CD4-positive, alpha-beta T cell (primary cell): ENCODE measurements around the gene RNF227. TPM values are rescaled to one million over a fixed set of nuclear protein-coding genes. Genes with fewer than 3 reads are reported as not detected.

Source experiments
- ATAC-seq: fragments of 200-7000 bp; cut with Tn5 transposase; one replicate; pipeline ENCODE4 v1.10.0; 2022; ENCODE audit warnings: mild to moderate bottlenecking; ENCODE audit not compliant: poor library complexity
- CTCF ChIA-PET: fragments of 350-600 bp; sonication (Branson Sonifier 250); formaldehyde crosslinking; loops from one replicate; lab custom pipeline; 2021; ENCODE audit warnings: antibody characterized with exemption, inconsistent platforms; lab: Charles Lee
- POLR2A ChIA-PET: fragments of 350-600 bp; sonication (Branson Sonifier 250); formaldehyde crosslinking; loops from one replicate; lab custom pipeline; 2021; ENCODE audit warnings: antibody characterized with exemption, inconsistent platforms; lab: Charles Lee
- DNase-seq, 14 experiments: peaks; one replicate each; pipeline ENCODE4 v3.0.0-alpha.2; 2013 to 2020; ENCODE audit warnings: mixed read lengths in 2 of 14
- H3K27ac ChIP-seq, 2 donors: one replicate each; pipeline versions ENCODE4 v1.5.1 to v1.7.0; 2013; ENCODE audit warnings: low read length in 2 of 2, low read depth in 1 of 2, mild to moderate bottlenecking in 1 of 2
- H3K27me3 ChIP-seq, 2 experiments: 1 replicate in 1 of 2; 2 replicates in 1 of 2; pipeline versions ENCODE4 v1.6.1 to v1.7.0; 2013; ENCODE audit warnings: low read length in 2 of 2, control low read depth in 1 of 2, mild to moderate bottlenecking in 1 of 2, moderate library complexity in 1 of 2; ENCODE audit not compliant: insufficient read depth in 2 of 2, control insufficient read depth in 1 of 2
- H3K36me3 ChIP-seq: one replicate; pipeline ENCODE4 v1.6.1; 2013; ENCODE audit warnings: low read length, control low read depth; ENCODE audit not compliant: insufficient read depth
- H3K4me1 ChIP-seq: one replicate; pipeline ENCODE4 v1.6.1; 2013; ENCODE audit warnings: low read length, control low read depth; ENCODE audit not compliant: insufficient read depth
- H3K4me3 ChIP-seq: one replicate; pipeline ENCODE4 v1.5.1; 2013; ENCODE audit warnings: mild to moderate bottlenecking, low read length, moderate library complexity
- H3K9me3 ChIP-seq, 2 experiments: 1 replicate in 1 of 2; 2 replicates in 1 of 2; pipeline versions ENCODE4 v1.6.1 to v1.7.0; 2013; ENCODE audit warnings: low read length in 2 of 2, mild to moderate bottlenecking in 2 of 2, control low read depth in 1 of 2, moderate library complexity in 1 of 2; ENCODE audit not compliant: control insufficient read depth in 1 of 2, insufficient read depth in 1 of 2
- H3K27ac Mint-ChIP-seq: one replicate; pipeline ENCODE4 v1.8.0; 2020; ENCODE audit warnings: mixed read lengths
- H3K27me3 Mint-ChIP-seq: one replicate; pipeline ENCODE4 v1.8.0; 2021; ENCODE audit warnings: mixed read lengths
- H3K36me3 Mint-ChIP-seq: one replicate; pipeline ENCODE4 v1.8.0; 2021; ENCODE audit warnings: low read depth, mixed read lengths
- H3K4me1 Mint-ChIP-seq: one replicate; pipeline ENCODE4 v1.8.0; 2021; ENCODE audit warnings: low read depth, mixed read lengths
- H3K4me3 Mint-ChIP-seq: one replicate; pipeline ENCODE4 v1.8.0; 2020; ENCODE audit warnings: mild to moderate bottlenecking, mixed read lengths
- H3K9me3 Mint-ChIP-seq: one replicate; pipeline ENCODE4 v1.8.0; 2020; ENCODE audit warnings: mixed read lengths
- CTCF ChIP-seq: fragments of 200-600 bp; IDR thresholded peaks from one replicate; pipeline ENCODE4 v1.8.0; 2022; ENCODE audit warnings: antibody characterized with exemption, mild to moderate bottlenecking
- intact Hi-C, 2 experiments: fragments of 100-400 bp; cut with DNase I in 1 of 2; cut with micrococcal nuclease in 1 of 2; formaldehyde crosslinking; loops; one replicate each; pipeline versions ENCODE4 v1.15.1 to v1.9.0; 2023 to 2025; cut with DNase I, micrococcal nuclease
- total RNA-seq, 174 experiments: library from RNA in 2 of 174; stranded (reverse) in 2 of 174; gene quantifications; one replicate each; pipeline ENCODE4 v1.2.3 and lab custom pipeline; 2021 to 2026

The RNF227 gene
- total RNA-seq, 2 experiments from 2014 or later: 3.2 to 3.5 TPM

- no peak for TF ChIP-seq CTCF
- Mint-ChIP-seq H3K36me3 (peaks cover 4% of the 10 kb centered on the region), H3K27ac (no peak overlapping the region), H3K4me1 (peaks cover 6% of the 10 kb centered on the region), H3K4me3 (peak overlapping the region; percentile 89), H3K27me3 (no peaks in the 10 kb centered on the region), H3K9me3 (no peaks in the 10 kb centered on the region)
- ChIA-PET CTCF (interaction anchor here (0.9 to 1.7 kb wide), 2 partner anchors 26 to 323 kb away, joined by 3 read pairs; partner anchors contain the start of genes CYB5D1 and NAA38), POLR2A (interaction anchor here (1.0 to 2.3 kb wide), 5 partner anchors 15 to 197 kb away, joined by 4 to 13 read pairs (median 4); partner anchors contain the start of genes NAA38 and TP53)
- no peaks in the 10 kb centered on the region for H3K9me3 ChIP-seq
- peak; percentile 2 for ATAC-seq
- peak overlapping the region; percentile 33 to 59 for H3K27ac ChIP-seq
- intact Hi-C loops: no loop called here
- H3K4me1 ChIP-seq: peaks cover 66% of the 10 kb centered on the region
- peak overlapping the region; percentile 53 for H3K4me3 ChIP-seq
- DNase-seq: peak in 8 of 14 experiments; percentile 17 to 84 (median 34)
- H3K36me3 ChIP-seq: peaks cover 21% of the 10 kb centered on the region
- H3K27me3 ChIP-seq: no peaks in the 10 kb centered on the region
Observed at GRCh38 chr17:7883781-7884386, 32.2 kb downstream of the RNF227 start.

GRCh38 chr17:7882629-7883028 is 33.5 kb downstream of the RNF227 start:
- no peak overlapping the region for H3K4me3 ChIP-seq
- no peak for TF ChIP-seq CTCF
- peaks cover 53% of the 10 kb centered on the region for H3K4me1 ChIP-seq

GRCh38 chr17:7882068-7882467 is 34.0 kb downstream of the RNF227 start:
- ATAC-seq (no peak), DNase-seq (peak in 2 of 14 experiments; percentile 14 to 25)
- H3K27me3 Mint-ChIP-seq: no peaks in the 10 kb centered on the region
- peaks cover 21% of the 10 kb centered on the region for H3K36me3 ChIP-seq
- no peak overlapping the region for H3K27ac Mint-ChIP-seq
- H3K9me3 Mint-ChIP-seq: no peaks in the 10 kb centered on the region
- H3K27ac ChIP-seq: peak overlapping the region in 1 of 2 donors; percentile 41
- peak overlapping the region; percentile 3 for H3K4me3 ChIP-seq
- TF ChIP-seq CTCF: no peak
- H3K4me3 Mint-ChIP-seq: no peak overlapping the region
- intact Hi-C loops: no loop called here
- ChIA-PET CTCF (interaction anchor here (0.6 to 1.7 kb wide), 2 partner anchors 20 to 25 kb away, joined by 3 to 5 read pairs; partner anchors contain the start of genes CYB5D1 and NAA38), POLR2A (interaction anchor here (0.6 kb wide), 1 partner anchor 111 kb away, joined by 3 read pairs; no protein-coding TSS in a partner anchor)
- peaks cover 6% of the 10 kb centered on the region for H3K4me1 Mint-ChIP-seq
- H3K27me3 ChIP-seq: no peaks in the 10 kb centered on the region
- peaks cover 4% of the 10 kb centered on the region for H3K36me3 Mint-ChIP-seq
- peaks cover 53% of the 10 kb centered on the region for H3K4me1 ChIP-seq
- no peaks in the 10 kb centered on the region for H3K9me3 ChIP-seq

More at GRCh38 chr17:7882629-7883028, 33.5 kb downstream of the RNF227 start:
- CTCF ChIA-PET: interaction anchor here (0.6 to 1.7 kb wide), 2 partner anchors 21 to 25 kb away, joined by 3 to 5 read pairs; partner anchors contain the start of genes CYB5D1 and NAA38
- H3K4me3 Mint-ChIP-seq: no peak overlapping the region
- Histone ChIP-seq H3K9me3 (no peaks in the 10 kb centered on the region), H3K27ac (peak overlapping the region in 1 of 2 donors; percentile 41), H3K36me3 (peaks cover 21% of the 10 kb centered on the region), H3K27me3 (no peaks in the 10 kb centered on the region)
- H3K4me1 Mint-ChIP-seq: peaks cover 6% of the 10 kb centered on the region
- H3K36me3 Mint-ChIP-seq: peaks cover 4% of the 10 kb centered on the region
- H3K27ac Mint-ChIP-seq: no peak overlapping the region
- no peaks in the 10 kb centered on the region for H3K9me3 Mint-ChIP-seq
- POLR2A ChIA-PET: interaction anchor here (0.6 to 2.3 kb wide), 6 partner anchors 14 to 196 kb away, joined by 3 to 13 read pairs (median 4); partner anchors contain the start of genes NAA38, RNF227 and TP53
- DNase-seq (no peak), ATAC-seq (no peak)
- intact Hi-C loops: no loop called here
- no peaks in the 10 kb centered on the region for H3K27me3 Mint-ChIP-seq
